Kidney (tissue), 14 donors: ENCODE results near the gene RBM12. TPM values are rescaled to one million over a fixed set of nuclear protein-coding genes. Genes with fewer than 3 reads are reported as not detected.
A peak's percentile ranks its signal among the peaks of the same experiment; 100 is the strongest.

Experiments used
- DNase-seq, 5 donors: peaks; one replicate each; pipeline ENCODE4 v3.0.0-alpha.2; 2013 to 2020
- FAIRE-seq: peaks from 2 replicates; lab custom pipeline; 2012; peaks lifted over from hg19 to GRCh38; lab: Jason Lieb, UNC
- H3K27ac ChIP-seq, 2 donors: one replicate each; pipeline ENCODE4 v1.7.0; 2013; ENCODE audit warnings: low read depth in 2 of 2, low read length in 2 of 2, inconsistent platforms in 1 of 2
- H3K27me3 ChIP-seq: one replicate; pipeline ENCODE4 v1.7.1; 2013; ENCODE audit warnings: low read length, inconsistent platforms; ENCODE audit not compliant: control insufficient read depth, insufficient read depth
- H3K36me3 ChIP-seq, 3 donors: one replicate each; pipeline versions ENCODE4 v1.7.0 to v1.7.1; 2013; ENCODE audit warnings: low read length in 3 of 3, control low read depth in 1 of 3, inconsistent platforms in 1 of 3; ENCODE audit not compliant: insufficient read depth in 3 of 3, control insufficient read depth in 2 of 3
- H3K4me1 ChIP-seq, 3 donors: one replicate each; pipeline versions ENCODE4 v1.7.0 to v1.7.1; 2013; ENCODE audit warnings: low read length in 3 of 3, inconsistent platforms in 1 of 3, low read depth in 1 of 3; ENCODE audit not compliant: control insufficient read depth in 2 of 3, insufficient read depth in 2 of 3
- H3K4me3 ChIP-seq, 3 donors: one replicate each; pipeline versions ENCODE4 v1.7.0 to v1.8.1; 2013; ENCODE audit warnings: low read length in 3 of 3, control low read depth in 1 of 3, inconsistent platforms in 1 of 3
- H3K9ac ChIP-seq, 3 donors: one replicate each; pipeline versions ENCODE4 v1.7.0 to v1.7.1; 2013; ENCODE audit warnings: low read length in 3 of 3, control low read depth in 1 of 3, inconsistent platforms in 1 of 3
- H3K9me3 ChIP-seq, 3 donors: one replicate each; pipeline versions ENCODE4 v1.7.0 to v1.7.1; 2013; ENCODE audit warnings: low read length in 3 of 3, control low read depth in 1 of 3, inconsistent platforms in 1 of 3; ENCODE audit not compliant: control insufficient read depth in 2 of 3, insufficient read depth in 1 of 3
- CTCF ChIP-seq: IDR thresholded peaks from 3 replicates; pipeline ENCODE4 v1.5.1; 2012; ENCODE audit warnings: mild to moderate bottlenecking, moderate library complexity, borderline replicate concordance; ENCODE audit not compliant: insufficient read depth; ENCODE audit errors: extremely low read depth
- intact Hi-C: fragments of 100-400 bp; cut with DNase I; formaldehyde crosslinking; loops from one replicate; pipeline ENCODE4 v1.11.1; 2022
- polyA plus RNA-seq: library from polyadenylated mRNA; stranded (reverse); fragments of 350-450 nt; fragmentation: Illumina TruSeq; extraction: RNeasy Lipid Tissue Mini Kit (QIAGEN cat#74804); gene quantifications from one replicate; pipeline ENCODE4 v1.2.3, GENCODE V29; 2014; ENCODE audit warnings: low read depth, low replicate concordance; ENCODE audit not compliant: insufficient read depth
- total RNA-seq: library from RNA; stranded (reverse); fragmentation: NEBNext Ultra II Directional; extraction: Animal tissue kit (Norgen Biotek cat#: 25700); gene quantifications from one replicate; pipeline ENCODE4 v1.2.1, GENCODE V29; 2021
- donor health status: control.
- donor health status: control.
- donor health status: control.
- donor health status: control.
- donor health status: control.
- donor health status: DM: yes; HTN: yes; CAD: no.
- donor health status: Normal renal cell carcinoma (clear cell type).

Gene RBM12
- total and polyA plus RNA-seq, 2 donors from 2014 or later: 11.1 to 101 TPM

- peak overlapping the region; percentile 2 to 51 for H3K27ac ChIP-seq
- intact Hi-C loops: no loop called here
- peaks cover 0 to 4% (median 4%) of the 10 kb centered on the region in 3 donors for H3K36me3 ChIP-seq
- peak overlapping the region in 1 of 3 donors; percentile 51 for H3K9ac ChIP-seq
- H3K27me3 ChIP-seq: no peaks in the 10 kb centered on the region
- peak; percentile 58 to 90 (median 68) for DNase-seq
- H3K4me1 ChIP-seq: peaks cover 0 to 22% (median 0%) of the 10 kb centered on the region in 3 donors
- no peaks in the 10 kb centered on the region for H3K9me3 ChIP-seq
- H3K4me3 ChIP-seq: peak overlapping the region in 2 of 3 donors; percentile 48 to 58
- FAIRE-seq: no peak
- TF ChIP-seq CTCF: no peak
These were observed 47.1 kb downstream of the RBM12 start for GRCh38 chr20:35617397-35618262.

- Histone ChIP-seq H3K27ac (peak overlapping the region; percentile 28 to 76), H3K4me3 (peak overlapping the region; percentile 25 to 58 (median 36)), H3K27me3 (no peaks in the 10 kb centered on the region), H3K4me1 (peaks cover 0 to 22% (median 0%) of the 10 kb centered on the region in 3 donors), H3K9me3 (no peaks in the 10 kb centered on the region), H3K9ac (peak overlapping the region in 2 of 3 donors; percentile 16 to 46), H3K36me3 (peaks cover 0 to 4% (median 4%) of the 10 kb centered on the region in 3 donors)
- FAIRE-seq: peak; percentile 85
- DNase-seq: peak; percentile 79 to 97 (median 89)
- TF ChIP-seq CTCF: no peak
- intact Hi-C loops: no loop called here
These were observed 48.0 kb downstream of the RBM12 start for GRCh38 chr20:35616465-35617396.

GRCh38 chr20:35615667-35616464 lies 48.8 kb downstream of the RBM12 start, which contains the start of gene SPAG4:
SPAG4 (plus strand) TSS chr20:35615829; CDS start chr20:35616004, 175 bp downstream.
- DNase-seq (peak; percentile 99 to 100 (median 99)), FAIRE-seq (no peak)
- no peaks in the 10 kb centered on the region for H3K27me3 ChIP-seq
- H3K9me3 ChIP-seq: no peaks in the 10 kb centered on the region
- peaks cover 0 to 22% (median 0%) of the 10 kb centered on the region in 3 donors for H3K4me1 ChIP-seq
- peak within 1 kb of the TSS; percentile 34 to 64 (median 36) for H3K4me3 ChIP-seq
- peak within 1 kb of the TSS in 2 of 3 donors; percentile 51 to 82 for H3K9ac ChIP-seq
- peak within 1 kb of the TSS; percentile 76 to 78 for H3K27ac ChIP-seq
- no peaks in the 10 kb centered on the region for H3K36me3 ChIP-seq
- intact Hi-C loops: no loop called here
- TF ChIP-seq CTCF: no peak
